SK-N-SH (cell line): ENCODE measurements around the gene OPTC. TPM values are rescaled to one million over a fixed set of nuclear protein-coding genes. Genes with fewer than 3 reads are reported as not detected.
"Not testable (repeated sequence)": the region's sequence is repeated elsewhere in the genome, so short reads cannot be mapped to it uniquely, and the experiment has no call there.

Source experiments
- CTCF ChIA-PET: fragments of 300-600, 350-600 bp; formaldehyde crosslinking; extraction: SDS; loops from one replicate; lab custom pipeline; 2021; lab: Yijun Ruan, JAX
- POLR2A ChIA-PET: fragments of 350-600 bp; sonication (Branson Sonifier 250); formaldehyde crosslinking; extraction: SDS; loops from one replicate; lab custom pipeline; 2020; ENCODE audit warnings: antibody characterized with exemption, inconsistent platforms; lab: Yijun Ruan, JAX
- DNase-seq: peaks from one replicate; pipeline ENCODE4 v3.0.0; 2012
- H2AFZ ChIP-seq: fragments of 200-600 bp; sonication (generic); 2 replicates; pipeline ENCODE4 v1.8.1; 2016; ENCODE audit warnings: antibody characterized with exemption, mild to moderate bottlenecking, low read depth
- H3F3A ChIP-seq: fragments of 200-600 bp; sonication (generic); replicated peaks from 2 replicates; pipeline ENCODE3; 2016; ENCODE audit warnings: antibody characterized with exemption, mild to moderate bottlenecking; ENCODE audit not compliant: insufficient read depth
- H3K27ac ChIP-seq, 2 experiments: fragments of 200-500 bp in 1 of 2; fragments of 200-600 bp in 1 of 2; sonication (Bioruptor generic) in 1 of 2; sonication (generic), shearing (Covaris generic) in 1 of 2; 2 replicates each; pipeline versions ENCODE4 v1.5.1 to v1.6.1; 2014 to 2016; ENCODE audit warnings: low read depth in 2 of 2, inconsistent platforms in 1 of 2, low read length in 1 of 2, mild to moderate bottlenecking in 1 of 2, mixed read lengths in 1 of 2
- H3K27me3 ChIP-seq: fragments of 200-600 bp; sonication (generic), shearing (Covaris generic); 2 replicates; pipeline ENCODE4 v1.6.1; 2016; ENCODE audit warnings: mixed run types; ENCODE audit not compliant: insufficient read depth
- H3K36me3 ChIP-seq, 2 experiments: fragments of 200-500 bp in 1 of 2; fragments of 200-600 bp in 1 of 2; sonication (Bioruptor generic) in 1 of 2; sonication (generic) in 1 of 2; replicated peaks in 1 of 2; 2 replicates each; pipeline versions ENCODE3 to v1.5.1; 2014 to 2016; ENCODE audit warnings: low read length in 1 of 2, mild to moderate bottlenecking in 1 of 2; ENCODE audit not compliant: insufficient read depth in 2 of 2, control insufficient read depth in 1 of 2
- H3K4me1 ChIP-seq, 2 experiments: fragments of 200-500 bp in 1 of 2; fragments of 200-600 bp in 1 of 2; sonication (Bioruptor generic) in 1 of 2; sonication (generic), shearing (Covaris generic) in 1 of 2; 2 replicates each; pipeline versions ENCODE4 v1.5.1 to v1.6.1; 2014 to 2016; ENCODE audit warnings: low read depth in 1 of 2, low read length in 1 of 2, mixed run types in 1 of 2; ENCODE audit not compliant: insufficient read depth in 2 of 2, control insufficient read depth in 1 of 2
- H3K4me2 ChIP-seq: fragments of 200-600 bp; sonication (generic), shearing (Covaris generic); 2 replicates; pipeline ENCODE4 v1.6.1; 2017; ENCODE audit warnings: mixed run types
- H3K4me3 ChIP-seq, 2 experiments: fragments of 200-500 bp in 1 of 2; fragments of 200-600 bp in 1 of 2; sonication (Bioruptor generic) in 1 of 2; sonication (generic), shearing (Covaris generic) in 1 of 2; 2 replicates each; pipeline versions ENCODE4 v1.5.1 to v1.8.1; 2014 to 2016; ENCODE audit warnings: low read depth in 2 of 2, inconsistent platforms in 1 of 2, low read length in 1 of 2, mild to moderate bottlenecking in 1 of 2, mixed read lengths in 1 of 2, moderate library complexity in 1 of 2
- H3K79me2 ChIP-seq: fragments of 200-600 bp; sonication (generic); 2 replicates; pipeline ENCODE4 v1.8.1; 2017; ENCODE audit warnings: mild to moderate bottlenecking; ENCODE audit not compliant: insufficient read depth
- H3K9ac ChIP-seq: fragments of 200-600 bp; sonication (generic); 2 replicates; pipeline ENCODE4 v1.6.1; 2017; ENCODE audit warnings: mixed run types
- H3K9me2 ChIP-seq: fragments of 200-600 bp; sonication (generic); 2 replicates; pipeline ENCODE4 v1.6.1; 2017; ENCODE audit warnings: mixed run types
- H3K9me3 ChIP-seq: fragments of 200-600 bp; sonication (generic); 2 replicates; pipeline ENCODE4 v1.6.1; 2017; ENCODE audit warnings: mixed run types, mild to moderate bottlenecking, moderate library complexity
- H4K20me1 ChIP-seq: fragments of 200-600 bp; sonication (generic); 2 replicates; pipeline ENCODE4 v1.6.1; 2017; ENCODE audit warnings: mild to moderate bottlenecking, mixed run types; ENCODE audit not compliant: insufficient read depth
- CHD2 ChIP-seq: fragments of 150-350 bp; IDR thresholded peaks from 2 replicates; pipeline ENCODE4 v1.6.1; 2018; ENCODE audit warnings: low read length; ENCODE audit not compliant: partially characterized antibody
- EZH2phosphoT487 ChIP-seq: fragments of 200-600 bp; sonication (generic); IDR thresholded peaks from 2 replicates; pipeline ENCODE4 v1.6.1; 2017; ENCODE audit warnings: low read depth, mixed run types, mild to moderate bottlenecking, antibody characterized with exemption, moderate library complexity, borderline replicate concordance
- GABPA ChIP-seq: IDR thresholded peaks from 2 replicates; pipeline ENCODE4 v1.4.0; 2012; ENCODE audit warnings: low read depth, mild to moderate bottlenecking
- NFIC ChIP-seq: IDR thresholded peaks from 2 replicates; pipeline ENCODE4 v1.4.0; 2012; ENCODE audit warnings: borderline replicate concordance
- NRF1 ChIP-seq: IDR thresholded peaks from 2 replicates; pipeline ENCODE4 v1.6.1; 2012; ENCODE audit warnings: low read depth, mild to moderate bottlenecking, low read length
- RXRA ChIP-seq: IDR thresholded peaks from 2 replicates; pipeline ENCODE4 v1.4.0; 2012; ENCODE audit warnings: low read depth, mild to moderate bottlenecking, borderline replicate concordance
- TEAD4 ChIP-seq: IDR thresholded peaks from 2 replicates; pipeline ENCODE4 v1.4.0; 2012; ENCODE audit warnings: mild to moderate bottlenecking, borderline replicate concordance; ENCODE audit not compliant: insufficient read depth
- WGBS: methylation state at CpG from one replicate; pipeline ENCODE4 v1.1.6; 2017; ENCODE audit warnings: low lambda C conversion rate; 5-methylcytosine and 5-hydroxymethylcytosine counted together
- polyA plus RNA-seq, 3 experiments: library from polyadenylated mRNA; depleted of rRNA; stranded (reverse); fragments of >200 nt; gene quantifications; 2 replicates each; pipeline ENCODE4 v1.2.3, GENCODE V29; 2012
- TF ChIP-seq, protein P1 (sequence below): fragments of 150-350 bp; IDR thresholded peaks from 2 replicates; pipeline ENCODE4 v1.6.1; 2016; ENCODE audit warnings: mild to moderate bottlenecking, low read depth, low read length
- TF ChIP-seq, protein P2 (sequence below): IDR thresholded peaks from 2 replicates; pipeline ENCODE4 v1.4.0; 2012; ENCODE audit warnings: low read depth, borderline replicate concordance
- TF ChIP-seq, protein P3 (sequence below): fragments of 200-600 bp; sonication (generic); IDR thresholded peaks from 2 replicates; pipeline ENCODE4 v1.6.1; 2017; ENCODE audit warnings: antibody characterized with exemption, mild to moderate bottlenecking, moderate library complexity
- TF ChIP-seq, protein P4 (sequence below): IDR thresholded peaks from 2 replicates; pipeline ENCODE4; 2012

Gene OPTC
- polyA plus RNA-seq, 1 of the 3 experiments (the other 2 are of a cell fraction): not detected

DNA sequence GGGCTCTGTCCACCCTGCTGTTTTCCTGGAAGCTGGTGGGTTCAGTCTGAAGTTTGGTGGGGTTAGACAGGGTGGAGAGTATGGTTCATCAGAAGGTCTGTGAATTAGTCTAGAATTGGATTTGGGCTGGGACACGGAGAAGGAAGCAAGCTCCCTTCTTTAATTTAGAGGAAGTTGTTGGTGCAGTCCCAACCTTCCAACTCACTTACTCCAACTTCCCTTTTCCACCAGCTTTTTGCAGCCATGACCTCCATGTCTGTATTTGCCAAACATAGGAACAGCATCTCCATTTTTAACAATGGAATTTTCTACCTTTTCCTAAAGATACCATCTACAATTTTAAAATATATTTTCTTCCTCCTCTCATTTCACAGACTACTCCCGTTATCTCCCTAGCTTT, 46.8 kb upstream of the OPTC start:
- H3K4me3 ChIP-seq: no peak overlapping the region
- H3K27me3 ChIP-seq: peaks cover 8% of the 10 kb centered on the region; the same call in 1 of the 2 replicates
- peaks cover 0 to 6% of the 10 kb centered on the region in 2 experiments; a peak in 2 of 4 replicates for H3K4me1 ChIP-seq
- H3K9me3 ChIP-seq: no peaks in the 10 kb centered on the region
- no peaks in the 10 kb centered on the region for H3K9me2 ChIP-seq
- H2AFZ ChIP-seq: no peak overlapping the region
- H3K36me3 ChIP-seq: no peaks in the 10 kb centered on the region
- no peak overlapping the region for H3K9ac ChIP-seq
- WGBS: 49% methylated on average over 2 of the region's 2 CpGs
- no peak overlapping the region for H3K27ac ChIP-seq
- H3F3A ChIP-seq: no peaks in the 10 kb centered on the region
- DNase-seq: no peak
- TF ChIP-seq, protein P1, sequence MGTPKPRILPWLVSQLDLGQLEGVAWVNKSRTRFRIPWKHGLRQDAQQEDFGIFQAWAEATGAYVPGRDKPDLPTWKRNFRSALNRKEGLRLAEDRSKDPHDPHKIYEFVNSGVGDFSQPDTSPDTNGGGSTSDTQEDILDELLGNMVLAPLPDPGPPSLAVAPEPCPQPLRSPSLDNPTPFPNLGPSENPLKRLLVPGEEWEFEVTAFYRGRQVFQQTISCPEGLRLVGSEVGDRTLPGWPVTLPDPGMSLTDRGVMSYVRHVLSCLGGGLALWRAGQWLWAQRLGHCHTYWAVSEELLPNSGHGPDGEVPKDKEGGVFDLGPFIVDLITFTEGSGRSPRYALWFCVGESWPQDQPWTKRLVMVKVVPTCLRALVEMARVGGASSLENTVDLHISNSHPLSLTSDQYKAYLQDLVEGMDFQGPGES: no peak
- TF ChIP-seq, protein P2, sequence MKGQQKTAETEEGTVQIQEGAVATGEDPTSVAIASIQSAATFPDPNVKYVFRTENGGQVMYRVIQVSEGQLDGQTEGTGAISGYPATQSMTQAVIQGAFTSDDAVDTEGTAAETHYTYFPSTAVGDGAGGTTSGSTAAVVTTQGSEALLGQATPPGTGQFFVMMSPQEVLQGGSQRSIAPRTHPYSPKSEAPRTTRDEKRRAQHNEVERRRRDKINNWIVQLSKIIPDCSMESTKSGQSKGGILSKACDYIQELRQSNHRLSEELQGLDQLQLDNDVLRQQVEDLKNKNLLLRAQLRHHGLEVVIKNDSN: no peak
- TF ChIP-seq, protein P3, sequence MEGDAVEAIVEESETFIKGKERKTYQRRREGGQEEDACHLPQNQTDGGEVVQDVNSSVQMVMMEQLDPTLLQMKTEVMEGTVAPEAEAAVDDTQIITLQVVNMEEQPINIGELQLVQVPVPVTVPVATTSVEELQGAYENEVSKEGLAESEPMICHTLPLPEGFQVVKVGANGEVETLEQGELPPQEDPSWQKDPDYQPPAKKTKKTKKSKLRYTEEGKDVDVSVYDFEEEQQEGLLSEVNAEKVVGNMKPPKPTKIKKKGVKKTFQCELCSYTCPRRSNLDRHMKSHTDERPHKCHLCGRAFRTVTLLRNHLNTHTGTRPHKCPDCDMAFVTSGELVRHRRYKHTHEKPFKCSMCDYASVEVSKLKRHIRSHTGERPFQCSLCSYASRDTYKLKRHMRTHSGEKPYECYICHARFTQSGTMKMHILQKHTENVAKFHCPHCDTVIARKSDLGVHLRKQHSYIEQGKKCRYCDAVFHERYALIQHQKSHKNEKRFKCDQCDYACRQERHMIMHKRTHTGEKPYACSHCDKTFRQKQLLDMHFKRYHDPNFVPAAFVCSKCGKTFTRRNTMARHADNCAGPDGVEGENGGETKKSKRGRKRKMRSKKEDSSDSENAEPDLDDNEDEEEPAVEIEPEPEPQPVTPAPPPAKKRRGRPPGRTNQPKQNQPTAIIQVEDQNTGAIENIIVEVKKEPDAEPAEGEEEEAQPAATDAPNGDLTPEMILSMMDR: no peak
- TF ChIP-seq NRF1: no peak
- no peak for TF ChIP-seq NFIC
- TF ChIP-seq RXRA: no peak
- no peak for TF ChIP-seq CHD2
- TF ChIP-seq EZH2phosphoT487: no peak
- TF ChIP-seq TEAD4: no peak
- TF ChIP-seq GABPA: no peak
- TF ChIP-seq, protein P4, sequence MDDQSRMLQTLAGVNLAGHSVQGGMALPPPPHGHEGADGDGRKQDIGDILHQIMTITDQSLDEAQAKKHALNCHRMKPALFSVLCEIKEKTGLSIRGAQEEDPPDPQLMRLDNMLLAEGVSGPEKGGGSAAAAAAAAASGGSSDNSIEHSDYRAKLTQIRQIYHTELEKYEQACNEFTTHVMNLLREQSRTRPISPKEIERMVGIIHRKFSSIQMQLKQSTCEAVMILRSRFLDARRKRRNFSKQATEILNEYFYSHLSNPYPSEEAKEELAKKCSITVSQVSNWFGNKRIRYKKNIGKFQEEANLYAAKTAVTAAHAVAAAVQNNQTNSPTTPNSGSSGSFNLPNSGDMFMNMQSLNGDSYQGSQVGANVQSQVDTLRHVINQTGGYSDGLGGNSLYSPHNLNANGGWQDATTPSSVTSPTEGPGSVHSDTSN: no peak
- no peak overlapping the region for H3K4me2 ChIP-seq
- POLR2A ChIA-PET: no interaction called here
- CTCF ChIA-PET: interaction anchor here (0.8 to 3.4 kb wide), 5 partner anchors 9 to 179 kb away, joined by 3 to 17 read pairs (median 7); no protein-coding TSS in a partner anchor
- H4K20me1 ChIP-seq: no peaks in the 10 kb centered on the region
- no peaks in the 10 kb centered on the region for H3K79me2 ChIP-seq

DNA sequence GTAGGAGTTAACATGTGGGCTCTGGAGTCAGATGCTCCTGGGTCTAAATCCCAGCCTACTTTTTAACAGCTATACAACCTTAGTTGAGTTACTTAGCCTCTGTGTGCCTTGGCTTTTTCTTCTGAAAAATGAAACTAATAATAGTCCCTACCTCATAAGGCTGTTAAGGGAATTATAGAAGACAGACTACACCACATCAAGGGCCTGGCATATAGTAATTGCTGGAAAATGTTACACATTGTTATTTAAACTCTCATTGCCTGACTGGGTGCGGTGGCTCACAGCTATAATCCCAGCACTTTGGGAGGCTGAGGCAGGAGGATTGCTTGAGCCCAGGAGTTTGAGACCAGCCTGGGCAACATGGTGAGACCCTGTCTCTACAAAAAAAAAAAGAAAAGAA, 46.4 kb upstream of the OPTC start:
- H3K9me3 ChIP-seq, H2AFZ ChIP-seq, H3K4me3 ChIP-seq, H3K4me2 ChIP-seq, H3K27me3 ChIP-seq, H3K27ac ChIP-seq, H3F3A ChIP-seq, POLR2A ChIA-PET, H3K36me3 ChIP-seq, H3K79me2 ChIP-seq, H3K9ac ChIP-seq, H4K20me1 ChIP-seq, H3K9me2 ChIP-seq, H3K4me1 ChIP-seq, DNase-seq: not testable (repeated sequence)
- 83% methylated on average over 1 of the region's 1 CpG for WGBS
- CTCF ChIA-PET: interaction anchor here (0.8 to 3.4 kb wide), 5 partner anchors 9 to 179 kb away, joined by 3 to 17 read pairs (median 7); no protein-coding TSS in a partner anchor
